BLaER1 treated with 17β-estradiol and CSF1 and Interleukin-3, amounts not matched to agents 10 nM and 100 nM (cell line): ENCODE measurements around the gene ME3.

Source experiments
- H3K27ac ChIP-seq, 11 experiments: shearing (Covaris generic); formaldehyde crosslinking; 2 replicates each; pipeline ENCODE4 v1.8.1; 2022
- H3K27me3 ChIP-seq, 11 experiments: shearing (Covaris generic); formaldehyde crosslinking; 2 replicates each; pipeline ENCODE4 v1.8.1; 2022
- H3K36me3 ChIP-seq, 11 experiments: shearing (Covaris generic); formaldehyde crosslinking; 2 replicates each; pipeline ENCODE4 v1.8.1; 2022
- H3K4me1 ChIP-seq, 10 experiments: shearing (Covaris generic); formaldehyde crosslinking; 2 replicates each; pipeline ENCODE4 v1.8.1; 2022
- H3K4me2 ChIP-seq, 11 experiments: shearing (Covaris generic); formaldehyde crosslinking; 2 replicates each; pipeline ENCODE4 v1.8.1; 2022
- H3K4me3 ChIP-seq, 10 experiments: shearing (Covaris generic); formaldehyde crosslinking; 2 replicates each; pipeline ENCODE4 v1.8.1; 2022
- H3K9ac ChIP-seq, 11 experiments: shearing (Covaris generic); formaldehyde crosslinking; 2 replicates each; pipeline ENCODE4 v1.8.1; 2022
- H3K9me3 ChIP-seq, 11 experiments: shearing (Covaris generic); formaldehyde crosslinking; replicated peaks in 1 of 11; 2 replicates each; pipeline ENCODE4 v1.8.1; 2022
- H4K20me1 ChIP-seq, 11 experiments: shearing (Covaris generic); formaldehyde crosslinking; 2 replicates each; pipeline ENCODE4 v1.8.1; 2022
- Cebpa-rat ChIP-seq, 11 experiments: shearing (Covaris generic); IDR thresholded peaks; 2 replicates each; pipeline ENCODE4 v1.8.1; 2022

Gene ME3

DNA sequence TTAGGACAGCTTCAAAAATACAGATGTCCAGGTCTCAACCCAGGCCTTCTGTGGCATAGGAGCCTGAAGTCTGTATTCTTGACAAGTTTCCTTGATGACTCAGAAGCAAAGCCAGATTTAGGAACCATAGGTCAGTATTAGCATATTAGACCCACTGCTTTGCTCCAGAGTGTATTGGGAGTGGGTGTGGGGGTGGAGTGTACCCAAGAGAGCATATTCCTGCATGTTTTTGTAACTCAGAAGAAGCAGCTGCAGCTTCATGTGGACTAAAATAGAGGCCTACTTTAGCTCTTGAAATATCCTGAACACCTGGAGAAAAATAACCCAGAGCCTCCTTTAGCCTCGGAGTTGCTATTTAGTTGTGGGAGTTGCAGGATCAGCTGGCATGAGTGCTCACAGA, 191.0 kb downstream of the ME3 start:
- no peaks in the 10 kb centered on the region for H4K20me1 ChIP-seq
- no peaks in the 10 kb centered on the region for H3K9me3 ChIP-seq
- H3K4me1 ChIP-seq: 0 out of 20 replicates have a peak, but pooled peaks cover 0 to 4% (median 0%) of the 10 kb centered on the region in 10 experiments
- no peaks in the 10 kb centered on the region for H3K27me3 ChIP-seq
- TF ChIP-seq Cebpa-rat (IDR thresholded peaks at IDR 0.05): no peak
- no peak overlapping the region for H3K27ac ChIP-seq
- no peak overlapping the region for H3K4me3 ChIP-seq
- no peak overlapping the region for H3K9ac ChIP-seq
- no peaks in the 10 kb centered on the region for H3K36me3 ChIP-seq
- H3K4me2 ChIP-seq: no peak overlapping the region

DNA sequence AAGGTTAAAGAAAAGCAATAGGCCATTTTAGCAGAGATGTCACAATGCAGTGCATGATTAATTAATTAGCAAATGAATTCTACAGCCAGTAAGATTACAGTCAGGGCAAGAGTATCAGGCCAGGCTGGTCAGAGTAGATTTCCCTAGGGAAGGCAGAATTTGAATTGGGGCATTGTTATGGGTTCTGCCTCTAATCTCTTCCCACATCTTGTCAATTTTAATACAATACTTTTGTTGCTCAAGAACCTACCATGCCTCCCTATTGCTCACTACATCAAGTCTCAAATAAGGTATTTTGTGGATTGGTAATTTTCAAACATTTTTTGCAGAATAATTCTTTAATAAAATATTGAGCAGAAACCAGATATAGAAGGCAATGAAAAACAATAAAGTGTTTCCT, 194.1 kb downstream of the ME3 start:
- no peak overlapping the region for H3K9ac ChIP-seq
- no peaks in the 10 kb centered on the region for H3K36me3 ChIP-seq
- no peak overlapping the region for H3K4me2 ChIP-seq
- TF ChIP-seq Cebpa-rat (IDR thresholded peaks at IDR 0.05): no peak
- 0 out of 20 replicates have a peak, but pooled peaks cover 0 to 4% (median 0%) of the 10 kb centered on the region in 10 experiments for H3K4me1 ChIP-seq
- H3K27ac ChIP-seq: no peak overlapping the region
- H4K20me1 ChIP-seq: no peaks in the 10 kb centered on the region
- H3K27me3 ChIP-seq: no peaks in the 10 kb centered on the region
- H3K9me3 ChIP-seq: no peaks in the 10 kb centered on the region
- no peak overlapping the region for H3K4me3 ChIP-seq

DNA sequence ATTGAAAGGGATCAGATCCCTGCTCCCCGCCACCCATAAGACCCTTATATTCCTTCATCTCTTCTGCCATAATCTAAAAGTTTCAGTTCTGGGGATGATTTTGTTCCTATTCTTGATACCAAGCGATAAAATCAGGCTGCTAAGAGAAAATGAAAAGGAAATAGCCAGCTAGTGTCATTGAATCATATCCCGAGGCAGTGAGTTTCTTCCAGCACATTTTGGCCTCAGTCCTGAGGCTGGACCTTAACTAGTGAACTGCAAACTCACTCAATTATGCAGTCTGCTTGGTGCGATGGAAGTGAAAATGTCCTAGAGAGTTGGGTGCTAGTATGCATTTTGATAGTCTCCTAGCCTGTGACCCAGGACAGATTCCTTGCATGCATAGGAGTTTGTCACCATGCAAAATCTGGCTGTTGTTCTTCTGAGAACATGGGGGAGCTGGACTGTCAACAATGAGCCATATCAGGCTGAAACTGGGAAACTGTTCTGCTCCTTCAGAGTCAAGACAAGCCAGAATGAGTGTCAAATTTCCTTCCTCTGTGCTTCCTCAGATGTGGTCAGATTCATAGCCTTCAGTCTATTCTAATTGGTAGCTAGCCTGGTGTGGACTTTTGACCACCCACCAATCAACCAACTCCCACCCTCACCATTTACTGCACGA, 194.8 kb downstream of the ME3 start:
- H3K4me1 ChIP-seq: 0 out of 20 replicates have a peak, but pooled peaks cover 0 to 6% (median 0%) of the 10 kb centered on the region in 10 experiments
- H3K4me2 ChIP-seq: peak overlapping the region in 1 of 11 experiments; percentile 15; a peak in 1 of 22 replicates
- no peak for TF ChIP-seq Cebpa-rat (IDR thresholded peaks at IDR 0.05)
- H3K27me3 ChIP-seq: no peaks in the 10 kb centered on the region
- no peaks in the 10 kb centered on the region for H4K20me1 ChIP-seq
- no peak overlapping the region for H3K27ac ChIP-seq
- no peak overlapping the region for H3K9ac ChIP-seq
- H3K36me3 ChIP-seq: no peaks in the 10 kb centered on the region
- H3K9me3 ChIP-seq: no peaks in the 10 kb centered on the region
- H3K4me3 ChIP-seq: no peak overlapping the region

DNA sequence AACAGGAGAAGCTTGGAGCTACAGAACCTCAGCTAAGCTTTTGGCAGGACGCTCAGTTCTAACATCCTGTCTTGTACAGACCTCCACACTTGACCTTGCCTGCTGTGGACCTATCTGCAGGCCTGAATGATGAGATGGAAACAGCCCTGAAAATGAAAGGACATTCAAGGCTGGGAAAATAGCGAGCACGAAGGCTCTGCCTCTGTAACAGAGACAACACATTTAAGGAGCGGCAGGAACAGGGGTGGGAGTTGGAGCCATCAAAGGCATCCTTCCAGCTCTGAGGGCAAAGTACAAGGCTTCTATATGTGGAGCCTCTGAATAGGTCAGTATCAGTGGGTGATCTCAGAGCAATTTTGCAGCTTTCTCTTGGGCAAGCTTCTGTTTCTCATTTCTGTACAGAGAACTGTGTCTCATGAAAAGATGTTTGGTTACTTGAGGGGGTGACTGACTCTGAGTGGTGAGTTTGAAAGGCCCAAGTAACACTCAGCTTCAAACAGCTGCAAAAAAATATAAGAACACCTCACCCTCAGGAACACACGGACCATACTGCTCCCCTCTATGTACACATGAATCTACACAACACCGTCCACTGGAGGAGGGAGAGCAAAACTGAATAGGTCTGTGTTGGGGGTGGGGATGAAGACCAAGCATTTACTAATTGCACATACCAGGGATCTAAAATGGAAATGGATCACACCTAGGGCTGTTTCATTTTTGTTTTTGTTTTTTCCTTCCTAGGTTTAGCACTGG, 196.1 kb downstream of the ME3 start:
- Histone ChIP-seq H3K4me1 (0 out of 20 replicates have a peak, but pooled peaks cover 0 to 10% (median 0%) of the 10 kb centered on the region in 10 experiments), H3K9me3 (no peaks in the 10 kb centered on the region), H3K36me3 (no peaks in the 10 kb centered on the region), H3K27me3 (no peaks in the 10 kb centered on the region), H3K4me3 (no peak overlapping the region), H4K20me1 (no peaks in the 10 kb centered on the region), H3K27ac (no peak overlapping the region), H3K9ac (no peak overlapping the region), H3K4me2 (no peak overlapping the region)
- no peak for TF ChIP-seq Cebpa-rat (IDR thresholded peaks at IDR 0.05)

DNA sequence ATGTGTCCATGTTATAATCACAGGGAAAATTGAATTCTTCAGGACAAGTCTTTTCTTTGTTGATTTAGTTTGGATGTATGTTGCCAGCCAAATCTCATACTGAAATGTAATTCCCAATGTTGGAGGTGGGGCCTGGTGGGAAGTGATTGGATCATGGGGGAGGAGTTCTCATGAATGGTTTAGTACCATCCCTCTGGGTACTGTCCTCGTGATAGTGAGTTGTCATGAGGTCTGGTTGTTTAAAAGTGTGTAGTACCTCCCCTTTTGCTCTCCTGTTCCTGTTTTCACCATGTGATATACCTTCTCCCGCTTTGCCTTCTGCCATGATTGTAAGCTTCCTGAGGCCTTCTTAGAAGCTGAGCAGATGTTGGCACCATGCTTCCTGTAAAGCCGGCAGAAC, 197.4 kb downstream of the ME3 start:
- Histone ChIP-seq H3K9me3 (no peaks in the 10 kb centered on the region), H3K4me1 (peaks cover 0 to 17% (median 0%) of the 10 kb centered on the region in 10 experiments; a peak in 3 of 20 replicates), H3K27ac (no peak overlapping the region), H3K27me3 (no peaks in the 10 kb centered on the region), H3K4me2 (no peak overlapping the region), H4K20me1 (no peaks in the 10 kb centered on the region), H3K36me3 (no peaks in the 10 kb centered on the region), H3K9ac (no peak overlapping the region), H3K4me3 (no peak overlapping the region)
- TF ChIP-seq Cebpa-rat (IDR thresholded peaks at IDR 0.05): no peak

DNA sequence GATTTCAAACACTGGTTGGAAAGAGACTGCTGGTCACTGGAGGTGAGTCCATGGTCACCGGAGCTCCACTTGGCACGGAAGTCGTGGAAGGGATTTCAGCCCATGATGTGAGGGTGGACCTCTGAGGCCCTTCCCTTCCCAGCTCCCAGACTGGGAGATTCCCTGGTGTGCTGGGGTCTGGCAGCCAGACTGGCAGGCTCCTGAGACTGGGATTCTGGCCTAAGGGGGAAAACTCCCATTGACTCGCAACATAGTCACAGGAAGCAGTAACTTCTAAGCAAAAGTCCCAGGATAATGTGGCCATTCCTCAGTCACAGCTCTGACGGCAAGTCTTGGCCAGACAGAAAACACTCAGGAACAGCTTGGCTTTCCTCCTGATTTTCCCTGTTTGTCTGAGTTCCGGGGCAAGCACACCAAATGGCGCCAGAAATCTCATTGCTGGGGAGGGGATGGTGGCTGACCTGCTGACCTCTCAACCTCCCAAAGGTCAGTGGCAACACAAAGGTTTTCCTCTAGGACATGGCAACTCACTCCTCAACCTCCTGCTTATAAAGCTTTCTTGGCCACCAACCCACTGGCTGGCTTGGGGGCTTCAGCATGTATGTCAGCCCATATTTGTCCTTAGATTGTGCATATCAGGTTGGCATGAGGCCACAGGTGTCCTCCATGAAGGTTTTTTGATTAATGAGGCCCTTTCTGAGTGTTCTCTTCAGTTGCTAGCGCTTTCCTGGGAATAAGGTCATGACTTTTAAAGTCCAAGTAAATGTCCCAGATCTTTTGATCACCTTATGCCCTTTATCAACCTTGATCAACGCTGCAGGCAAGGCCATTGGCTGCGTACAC, 198.2 kb downstream of the ME3 start:
- Histone ChIP-seq H3K4me2 (no peak overlapping the region), H3K9me3 (no peaks in the 10 kb centered on the region), H3K27ac (no peak overlapping the region), H3K27me3 (no peaks in the 10 kb centered on the region), H4K20me1 (no peaks in the 10 kb centered on the region), H3K4me3 (no peak overlapping the region), H3K4me1 (peaks cover 0 to 18% (median 0%) of the 10 kb centered on the region in 10 experiments; a peak in 3 of 20 replicates), H3K9ac (no peak overlapping the region), H3K36me3 (no peaks in the 10 kb centered on the region)
- TF ChIP-seq Cebpa-rat (IDR thresholded peaks at IDR 0.05): no peak

DNA sequence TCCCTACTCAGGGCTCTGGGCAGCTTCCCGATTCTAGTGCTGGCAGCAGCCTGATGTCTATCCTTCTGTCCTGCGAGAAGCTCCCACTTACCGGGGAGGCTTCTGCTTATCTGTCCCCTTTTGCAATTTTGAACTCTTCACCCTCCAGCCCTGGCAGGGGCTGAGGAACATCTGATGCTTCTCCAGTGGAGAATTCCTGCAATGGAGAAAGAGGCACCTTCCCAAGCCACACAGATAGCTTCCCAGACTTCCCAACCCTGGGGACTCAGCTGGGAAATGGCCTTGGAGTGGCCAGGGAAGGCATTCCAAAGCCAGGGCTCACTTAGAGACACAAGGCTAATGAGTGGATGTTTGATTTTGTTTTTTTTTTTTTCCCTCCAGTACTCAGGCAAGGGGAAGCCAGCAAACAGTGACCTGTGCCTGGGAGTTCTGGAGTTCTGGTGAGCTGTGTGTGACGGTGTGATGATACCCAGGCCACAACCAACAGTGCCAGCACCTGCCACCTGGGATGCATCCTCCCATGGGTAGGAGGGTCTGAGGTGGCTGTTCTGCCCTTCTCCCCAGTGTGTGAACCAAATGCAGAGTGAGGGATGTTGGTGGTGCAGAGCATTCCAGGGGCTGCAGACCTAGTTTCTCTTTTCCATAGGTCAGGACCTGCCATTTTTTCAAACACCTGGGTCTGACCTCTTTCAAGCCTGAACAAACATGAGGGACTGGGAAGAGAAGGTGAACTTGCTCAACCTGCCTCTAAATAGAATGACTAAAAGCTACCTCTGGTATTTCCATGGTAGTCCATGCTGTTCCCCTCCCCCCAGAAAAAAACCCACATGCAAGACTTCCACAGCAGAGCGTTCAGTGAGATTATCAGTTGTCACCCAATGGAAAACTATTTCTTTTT, 202.7 kb downstream of the ME3 start:
- no peak overlapping the region for H3K4me3 ChIP-seq
- H3K9ac ChIP-seq: no peak overlapping the region
- no peak for TF ChIP-seq Cebpa-rat (IDR thresholded peaks at IDR 0.05)
- H4K20me1 ChIP-seq: no peaks in the 10 kb centered on the region
- H3K27ac ChIP-seq: no peak overlapping the region
- H3K36me3 ChIP-seq: no peaks in the 10 kb centered on the region
- H3K9me3 ChIP-seq: no peaks in the 10 kb centered on the region
- peaks cover 0 to 14% (median 0%) of the 10 kb centered on the region in 10 experiments; a peak in 3 of 20 replicates for H3K4me1 ChIP-seq
- H3K27me3 ChIP-seq: no peaks in the 10 kb centered on the region
- no peak overlapping the region for H3K4me2 ChIP-seq

DNA sequence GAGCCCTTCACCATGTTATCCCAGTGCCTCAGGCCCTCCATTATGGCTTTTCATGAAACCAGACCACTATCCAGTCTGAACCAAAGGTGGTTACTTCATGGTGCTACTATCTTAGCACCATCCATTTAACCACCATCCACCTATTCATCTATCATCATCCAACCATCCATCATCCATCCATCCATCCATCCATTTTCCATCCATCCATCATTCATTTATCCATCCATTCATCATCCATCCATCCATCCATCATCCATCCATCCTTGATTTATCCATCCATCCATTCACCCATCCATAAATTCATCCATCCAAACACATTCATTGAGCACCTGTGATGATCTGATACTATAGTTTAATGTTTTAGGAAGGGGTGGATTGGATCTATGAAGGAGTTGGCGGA, 204.2 kb downstream of the ME3 start:
- no peaks in the 10 kb centered on the region for H3K9me3 ChIP-seq
- H4K20me1 ChIP-seq: no peaks in the 10 kb centered on the region
- no peak overlapping the region for H3K4me3 ChIP-seq
- H3K9ac ChIP-seq: no peak overlapping the region
- no peak overlapping the region for H3K27ac ChIP-seq
- no peaks in the 10 kb centered on the region for H3K27me3 ChIP-seq
- no peaks in the 10 kb centered on the region for H3K36me3 ChIP-seq
- no peak overlapping the region for H3K4me2 ChIP-seq
- no peak for TF ChIP-seq Cebpa-rat (IDR thresholded peaks at IDR 0.05)
- peaks cover 0 to 17% (median 1%) of the 10 kb centered on the region in 10 experiments; a peak in 8 of 20 replicates for H3K4me1 ChIP-seq
